RKO (cell line): Measurements from ENCODE around the gene WASF2.
"Not testable (repeated sequence)": the region's sequence is repeated elsewhere in the genome, so short reads cannot be mapped to it uniquely, and the experiment has no call there.

Experiments used
- DNase-seq: peaks from one replicate; pipeline ENCODE4 v3.0.0-alpha.2; 2016; ENCODE audit warnings: low spot score

The WASF2 gene

GRCh38 chr1:27418326-27419185 lies 71.4 kb downstream of the WASF2 start:
- no peak for DNase-seq

- no peak for DNase-seq
Observed at GRCh38 chr1:27417713-27418112, 72.3 kb downstream of the WASF2 start.

- DNase-seq: peak; percentile 72
Observed at GRCh38 chr1:27416387-27417111, 73.4 kb downstream of the WASF2 start.

- no peak for DNase-seq
Observed at GRCh38 chr1:27414091-27414490, 75.9 kb downstream of the WASF2 start.

GRCh38 chr1:27413004-27413403 lies 77.0 kb downstream of the WASF2 start:
- DNase-seq: no peak

- no peak for DNase-seq
Observed at GRCh38 chr1:27412502-27412901, 77.5 kb downstream of the WASF2 start.

- no peak for DNase-seq
Observed at GRCh38 chr1:27410709-27411108, 79.3 kb downstream of the WASF2 start.

GRCh38 chr1:27409669-27410068 lies 80.3 kb downstream of the WASF2 start:
- DNase-seq: no peak

- DNase-seq: no peak
Observed at GRCh38 chr1:27408151-27408550, 81.8 kb downstream of the WASF2 start.

- not testable (repeated sequence) for DNase-seq
Observed at GRCh38 chr1:27406791-27407190, 83.2 kb downstream of the WASF2 start.

GRCh38 chr1:27406362-27406680 lies 83.6 kb downstream of the WASF2 start:
- no peak for DNase-seq

- DNase-seq: not testable (repeated sequence)
Observed at GRCh38 chr1:27405598-27406361, 84.2 kb downstream of the WASF2 start.

- DNase-seq: no peak
Observed at GRCh38 chr1:27405074-27405473, 84.9 kb downstream of the WASF2 start.

- DNase-seq: no peak
Observed at GRCh38 chr1:27403931-27404330, 86.0 kb downstream of the WASF2 start.

GRCh38 chr1:27403065-27403726 lies 86.8 kb downstream of the WASF2 start:
- no peak for DNase-seq

GRCh38 chr1:27402349-27402754 lies 87.6 kb downstream of the WASF2 start:
- no peak for DNase-seq

GRCh38 chr1:27400963-27401341 lies 89.0 kb downstream of the WASF2 start:
- no peak for DNase-seq

- DNase-seq: no peak
Observed at GRCh38 chr1:27400082-27400962, 89.6 kb downstream of the WASF2 start.

- DNase-seq: no peak
Observed at GRCh38 chr1:27399251-27400025, 90.5 kb downstream of the WASF2 start.

- DNase-seq: no peak
Observed at GRCh38 chr1:27398405-27399149, 91.4 kb downstream of the WASF2 start.
